EH (cell line): Measurements from ENCODE around the gene CAMTA1.

Source experiments
- DNase-seq: peaks from one replicate; pipeline ENCODE4 v3.0.0-alpha.2; 2015; ENCODE audit warnings: low read depth

The CAMTA1 gene

GRCh38 chr1:7576946-7577657 lies 791.8 kb downstream of the CAMTA1 start:
- DNase-seq, result peak; percentile 28

- no peak for DNase-seq
Measured at GRCh38 chr1:7578206-7578605, 793.0 kb downstream of the CAMTA1 start.

- DNase-seq, result no peak
Measured at GRCh38 chr1:7579016-7579415, 793.8 kb downstream of the CAMTA1 start.

GRCh38 chr1:7579831-7580804 lies 794.9 kb downstream of the CAMTA1 start:
- no peak for DNase-seq

- DNase-seq, result no peak
Measured at GRCh38 chr1:7580923-7581753, 795.9 kb downstream of the CAMTA1 start.

- no peak for DNase-seq
Measured at GRCh38 chr1:7581754-7582459, 796.7 kb downstream of the CAMTA1 start.

- DNase-seq, result no peak
Measured at GRCh38 chr1:7582460-7582972, 797.3 kb downstream of the CAMTA1 start.

- DNase-seq, result no peak
Measured at GRCh38 chr1:7583291-7584096, 798.2 kb downstream of the CAMTA1 start.

GRCh38 chr1:7584157-7584556 lies 798.9 kb downstream of the CAMTA1 start:
- DNase-seq, result no peak

- no peak for DNase-seq
Measured at GRCh38 chr1:7584643-7585042, 799.4 kb downstream of the CAMTA1 start.

- no peak for DNase-seq
Measured at GRCh38 chr1:7585216-7585907, 800.1 kb downstream of the CAMTA1 start.

GRCh38 chr1:7586031-7586941 lies 801.0 kb downstream of the CAMTA1 start:
- DNase-seq, result no peak

GRCh38 chr1:7587108-7587772 lies 802.0 kb downstream of the CAMTA1 start:
- no peak for DNase-seq

- no peak for DNase-seq
Measured at GRCh38 chr1:7587773-7588456, 802.7 kb downstream of the CAMTA1 start.

GRCh38 chr1:7588457-7588827 lies 803.2 kb downstream of the CAMTA1 start:
- no peak for DNase-seq

- DNase-seq, result no peak
Measured at GRCh38 chr1:7589080-7589735, 804.0 kb downstream of the CAMTA1 start.

GRCh38 chr1:7589774-7590425 lies 804.6 kb downstream of the CAMTA1 start:
- DNase-seq, result no peak
